Stimulated activated memory B cell treated with anti-CD40 and anti-IgM and Interleukin-4, amounts not matched to agents 10 μg/mL and 1 μg/mL and 100 μg/mL, for 72 hours (primary cell): ENCODE results near the gene LDLRAD2.

Source experiments
- ATAC-seq: fragments of 150-1000 bp; cut with Tn5 transposase; 2 replicates; pipeline ENCODE4 v1.10.0; 2021
- H3K27ac Mint-ChIP-seq: one replicate; pipeline ENCODE4 v1.8.0; 2022; ENCODE audit warnings: mild to moderate bottlenecking, mixed read lengths
- H3K27me3 Mint-ChIP-seq: one replicate; pipeline ENCODE4 v1.8.0; 2022; ENCODE audit warnings: mixed read lengths
- H3K36me3 Mint-ChIP-seq: one replicate; pipeline ENCODE4 v1.8.0; 2022; ENCODE audit warnings: mixed read lengths
- H3K4me1 Mint-ChIP-seq: one replicate; pipeline ENCODE4 v1.8.0; 2022; ENCODE audit warnings: mixed read lengths
- H3K4me3 Mint-ChIP-seq: one replicate; pipeline ENCODE4 v1.8.0; 2022; ENCODE audit warnings: mild to moderate bottlenecking, moderate library complexity, mixed read lengths
- H3K9me3 Mint-ChIP-seq: one replicate; pipeline ENCODE4 v1.8.0; 2022; ENCODE audit warnings: mixed read lengths

Gene LDLRAD2

DNA sequence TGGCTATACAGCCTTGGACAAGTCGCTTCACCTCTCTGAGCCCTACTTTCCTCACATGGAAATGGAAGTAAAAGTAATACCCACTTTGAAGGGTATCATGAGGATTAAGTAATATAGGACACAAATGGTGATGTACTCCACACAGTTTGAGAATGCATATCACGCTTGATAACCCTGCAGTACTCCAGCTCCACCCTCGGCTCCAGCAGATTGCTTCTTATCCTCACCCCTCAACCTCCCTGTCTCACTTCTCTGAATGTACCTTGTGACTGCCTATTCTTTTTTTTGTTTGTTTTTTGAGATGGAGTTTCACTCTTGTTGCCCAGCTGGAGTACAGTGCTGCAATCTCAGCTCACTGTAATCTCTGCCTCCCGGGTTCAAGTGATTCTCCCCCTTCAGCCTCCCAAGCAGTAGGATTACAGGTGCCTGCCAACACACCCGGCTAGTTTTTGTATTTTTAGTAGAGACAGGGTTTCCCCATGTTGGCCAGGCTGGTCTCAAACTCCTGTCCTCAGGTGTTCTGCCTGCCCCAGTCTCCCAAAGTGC is 55.5 kb downstream of the LDLRAD2 start:
- Mint-ChIP-seq H3K27me3 (peaks cover 9% of the 10 kb centered on the region), H3K4me1 (peaks cover 31% of the 10 kb centered on the region), H3K27ac (peak overlapping the region; percentile 54), H3K4me3 (no peak overlapping the region), H3K36me3 (no peaks in the 10 kb centered on the region), H3K9me3 (no peaks in the 10 kb centered on the region)
- no peak for ATAC-seq

DNA sequence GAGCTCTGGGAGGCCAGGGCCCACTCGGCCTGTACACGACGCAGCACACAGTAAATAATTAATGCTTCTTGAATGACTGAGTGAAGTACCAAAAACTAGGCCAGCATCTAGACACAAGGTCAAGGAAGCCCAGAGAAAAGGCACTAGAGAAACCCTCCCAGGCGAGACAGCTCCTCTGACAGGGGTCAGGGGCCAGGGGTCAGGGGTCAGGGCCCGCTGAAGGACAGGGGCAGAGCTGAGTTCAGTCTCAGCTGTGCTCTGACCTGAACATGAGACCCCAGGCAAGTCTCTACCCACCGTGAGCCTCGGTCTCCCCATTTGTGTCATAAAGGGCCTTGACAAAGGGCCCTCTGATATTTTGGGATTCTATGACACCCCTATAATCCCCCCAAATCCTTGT is 56.4 kb downstream of the LDLRAD2 start:
- H3K27ac Mint-ChIP-seq, result peak overlapping the region; percentile 54
- peaks cover 31% of the 10 kb centered on the region for H3K4me1 Mint-ChIP-seq

DNA sequence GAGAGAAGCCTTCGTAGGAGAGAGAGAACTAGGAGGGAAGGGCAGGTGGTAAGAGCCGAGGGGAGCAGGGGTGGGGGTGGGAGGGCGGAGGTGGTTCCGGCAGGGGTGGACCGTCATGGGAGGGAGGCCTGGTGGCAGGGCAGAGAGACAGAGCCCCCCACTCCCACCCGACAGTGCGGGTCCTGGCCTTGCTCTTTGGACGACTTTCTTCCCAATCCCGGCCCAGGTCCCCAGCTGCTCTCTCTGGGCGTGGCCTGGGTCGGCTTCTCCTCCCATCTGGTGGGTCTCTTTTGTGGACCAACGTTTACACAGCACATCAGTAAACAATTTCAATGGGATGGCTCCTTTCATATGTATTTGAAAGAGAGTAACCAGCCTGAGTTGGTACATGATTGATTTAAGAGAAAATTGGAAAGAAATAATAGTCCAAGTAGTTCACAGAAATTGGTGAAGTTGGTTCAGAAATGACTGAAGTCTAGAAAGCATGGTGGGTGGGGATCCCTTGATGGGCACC is 56.9 kb downstream of the LDLRAD2 start:
- H3K4me3 Mint-ChIP-seq, result no peak overlapping the region
- H3K36me3 Mint-ChIP-seq, result no peaks in the 10 kb centered on the region
- no peaks in the 10 kb centered on the region for H3K9me3 Mint-ChIP-seq
- H3K4me1 Mint-ChIP-seq, result peaks cover 31% of the 10 kb centered on the region
- peaks cover 20% of the 10 kb centered on the region for H3K27me3 Mint-ChIP-seq
- no peak for ATAC-seq
- H3K27ac Mint-ChIP-seq, result peak overlapping the region; percentile 47

More for the DNA sequence above, 56.4 kb downstream of the LDLRAD2 start:
- Mint-ChIP-seq H3K27me3 (peaks cover 15% of the 10 kb centered on the region), H3K4me3 (no peak overlapping the region), H3K36me3 (no peaks in the 10 kb centered on the region), H3K9me3 (no peaks in the 10 kb centered on the region)
- ATAC-seq, result no peak

DNA sequence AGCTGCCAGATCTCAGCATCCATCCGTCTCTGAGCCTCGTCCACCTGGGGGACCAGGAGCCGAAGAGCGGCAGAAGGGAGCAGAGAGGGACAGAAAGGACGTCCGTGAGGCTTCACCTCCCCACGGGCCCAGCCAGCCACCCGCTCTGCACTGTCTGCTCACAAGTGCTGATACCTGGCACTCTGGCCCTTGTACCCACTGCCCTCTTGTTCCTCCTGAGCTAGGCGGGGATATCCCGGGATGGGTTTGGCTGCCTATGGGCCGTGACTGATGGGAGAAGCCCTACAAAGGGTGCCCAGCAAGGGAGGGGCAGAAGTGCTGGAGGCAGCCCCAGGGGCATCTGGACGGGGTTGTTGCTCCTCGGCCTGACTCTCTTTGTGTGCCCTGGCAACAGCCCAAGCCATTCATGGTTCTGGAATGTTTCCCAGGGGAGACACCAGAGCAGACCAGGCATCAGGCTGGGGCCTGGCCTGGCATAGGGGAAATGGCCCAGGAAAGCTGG is 57.6 kb downstream of the LDLRAD2 start:
- Mint-ChIP-seq H3K27ac (peak overlapping the region; percentile 47), H3K9me3 (no peaks in the 10 kb centered on the region), H3K4me3 (no peak overlapping the region), H3K36me3 (no peaks in the 10 kb centered on the region), H3K27me3 (peaks cover 24% of the 10 kb centered on the region), H3K4me1 (peaks cover 31% of the 10 kb centered on the region)
- ATAC-seq, result no peak

DNA sequence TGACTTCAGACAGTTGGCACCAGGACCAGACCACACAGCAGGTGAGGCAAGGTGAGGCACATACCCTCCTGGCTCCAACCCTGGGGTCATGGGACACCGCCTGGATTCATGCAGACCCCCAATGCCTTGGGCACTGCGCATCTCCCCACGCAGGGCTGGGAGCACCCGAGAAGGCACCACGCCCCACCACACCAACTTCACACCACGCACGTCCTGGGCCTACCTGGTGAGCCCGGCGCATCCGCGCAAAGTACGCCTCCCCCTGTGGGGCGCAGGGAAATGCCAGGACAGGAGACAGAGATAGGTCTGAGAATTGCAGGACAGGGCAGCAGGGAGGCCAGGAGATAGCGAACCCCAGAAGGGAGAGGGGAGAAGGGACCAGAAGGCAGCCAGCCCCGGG is 58.5 kb downstream of the LDLRAD2 start:
- no peak for ATAC-seq
- Mint-ChIP-seq H3K27ac (no peak overlapping the region), H3K36me3 (no peaks in the 10 kb centered on the region)

DNA sequence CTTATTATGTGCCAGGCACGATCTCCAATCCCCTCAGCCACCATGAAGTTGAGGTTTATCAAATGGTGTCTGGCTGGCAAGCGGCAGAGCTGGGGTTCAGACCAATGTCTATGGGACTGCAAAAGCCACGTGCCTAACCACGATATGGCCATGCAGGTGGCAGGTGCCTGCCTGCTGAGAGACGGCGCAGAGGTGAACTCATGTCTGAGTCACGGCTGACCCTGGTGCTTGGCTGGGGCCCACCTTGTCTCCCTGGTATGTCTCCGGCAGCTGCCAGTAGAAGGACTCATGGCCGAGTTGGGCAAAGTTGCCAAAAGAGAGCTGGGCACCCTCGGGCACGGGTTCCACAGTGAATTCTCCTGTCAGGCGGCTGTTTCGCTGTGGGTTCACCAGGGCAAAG is 59.9 kb downstream of the LDLRAD2 start:
- H3K4me3 Mint-ChIP-seq, result no peak overlapping the region
- ATAC-seq, result no peak
- H3K27ac Mint-ChIP-seq, result peak overlapping the region; percentile 36

More for the DNA sequence above, 58.5 kb downstream of the LDLRAD2 start:
- H3K4me3 Mint-ChIP-seq, result no peak overlapping the region
- H3K9me3 Mint-ChIP-seq, result no peaks in the 10 kb centered on the region
- H3K27me3 Mint-ChIP-seq, result peaks cover 24% of the 10 kb centered on the region
- H3K4me1 Mint-ChIP-seq, result peaks cover 27% of the 10 kb centered on the region

DNA sequence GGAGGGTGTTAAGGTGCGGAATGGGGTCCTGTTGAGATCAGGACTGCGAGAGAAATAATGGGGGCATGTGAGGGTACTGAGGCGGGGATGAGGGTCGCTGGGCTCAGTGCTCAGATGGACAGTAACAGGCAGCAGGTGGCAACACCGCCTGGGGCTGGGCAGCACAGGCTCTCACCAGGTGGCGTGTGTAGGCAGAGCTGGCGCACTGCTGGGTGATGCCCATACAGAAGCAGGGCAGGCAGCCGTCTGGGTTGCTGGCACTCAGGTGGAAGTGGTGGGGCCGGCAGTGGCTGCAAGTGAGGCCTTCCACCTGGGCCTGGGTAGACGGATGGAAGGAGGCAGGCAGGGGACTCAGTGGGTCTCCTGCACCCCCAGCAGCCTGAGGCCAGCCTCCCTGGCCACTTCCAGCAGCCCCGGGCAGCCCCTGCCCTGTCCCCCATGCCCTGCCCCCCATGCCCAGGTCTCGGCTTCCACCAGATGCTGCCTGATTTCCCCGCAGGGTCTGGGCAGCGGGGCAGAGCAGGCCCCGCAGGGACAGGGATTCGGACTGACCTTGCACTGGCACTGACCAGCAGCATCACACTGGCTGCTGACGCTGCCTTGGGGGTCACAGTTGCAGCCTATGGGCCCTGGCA is 60.5 kb downstream of the LDLRAD2 start:
- no peak overlapping the region for H3K4me3 Mint-ChIP-seq
- H3K27me3 Mint-ChIP-seq, result peaks cover 24% of the 10 kb centered on the region
- ATAC-seq, result no peak
- H3K9me3 Mint-ChIP-seq, result no peaks in the 10 kb centered on the region
- H3K36me3 Mint-ChIP-seq, result no peaks in the 10 kb centered on the region
- H3K4me1 Mint-ChIP-seq, result peaks cover 12% of the 10 kb centered on the region
- H3K27ac Mint-ChIP-seq, result peak overlapping the region; percentile 36

More for the DNA sequence above, 59.9 kb downstream of the LDLRAD2 start:
- Mint-ChIP-seq H3K9me3 (no peaks in the 10 kb centered on the region), H3K36me3 (no peaks in the 10 kb centered on the region), H3K4me1 (peaks cover 15% of the 10 kb centered on the region), H3K27me3 (peaks cover 24% of the 10 kb centered on the region)

DNA sequence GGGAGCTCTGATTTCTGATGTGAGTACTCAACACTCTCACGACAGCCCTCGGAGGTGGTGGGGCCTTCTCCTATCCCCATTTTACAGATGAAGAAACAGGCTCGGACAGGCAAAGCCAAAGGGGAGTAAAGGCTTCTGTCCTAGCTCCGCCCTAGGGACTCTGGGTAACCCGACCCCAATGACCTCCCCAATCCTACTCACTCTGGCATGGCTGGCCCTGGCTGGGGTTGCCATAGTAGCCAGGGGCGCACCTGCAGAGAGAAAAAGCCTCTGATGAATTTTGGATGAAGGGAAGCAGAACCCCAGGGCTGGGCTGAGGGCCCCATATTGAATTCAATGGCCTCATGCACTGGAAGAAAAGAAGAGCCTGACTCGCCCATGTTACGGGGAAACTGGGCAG is 61.1 kb downstream of the LDLRAD2 start:
- ATAC-seq, result no peak
- H3K4me3 Mint-ChIP-seq, result no peak overlapping the region
- H3K27ac Mint-ChIP-seq, result no peak overlapping the region

DNA sequence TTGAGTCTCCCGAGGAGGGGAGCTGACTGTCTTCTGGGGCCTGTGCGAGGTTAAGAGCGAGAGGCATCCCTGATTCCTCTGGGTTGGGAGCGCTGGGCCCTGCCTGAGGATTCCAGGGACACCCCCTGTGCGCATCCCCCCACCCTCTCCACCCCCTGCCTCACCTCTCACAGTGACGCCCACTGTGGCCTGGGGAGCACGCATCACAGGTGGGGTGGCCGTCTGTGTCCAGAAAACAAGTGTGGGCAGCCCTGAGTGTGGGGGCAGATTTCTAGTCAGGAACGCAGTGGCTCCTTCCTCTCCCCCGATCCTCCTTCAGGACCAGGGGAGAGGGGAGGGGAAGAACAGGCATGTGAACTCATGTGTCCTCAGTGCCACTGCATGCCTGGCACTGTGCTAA is 61.7 kb downstream of the LDLRAD2 start:
- Mint-ChIP-seq H3K9me3 (no peaks in the 10 kb centered on the region), H3K36me3 (no peaks in the 10 kb centered on the region), H3K27ac (no peak overlapping the region), H3K4me3 (no peak overlapping the region), H3K4me1 (peaks cover 8% of the 10 kb centered on the region), H3K27me3 (peaks cover 24% of the 10 kb centered on the region)
- ATAC-seq, result no peak

More for the DNA sequence above, 61.1 kb downstream of the LDLRAD2 start:
- H3K36me3 Mint-ChIP-seq, result no peaks in the 10 kb centered on the region
- H3K27me3 Mint-ChIP-seq, result peaks cover 24% of the 10 kb centered on the region
- H3K4me1 Mint-ChIP-seq, result peaks cover 8% of the 10 kb centered on the region
- H3K9me3 Mint-ChIP-seq, result no peaks in the 10 kb centered on the region

DNA sequence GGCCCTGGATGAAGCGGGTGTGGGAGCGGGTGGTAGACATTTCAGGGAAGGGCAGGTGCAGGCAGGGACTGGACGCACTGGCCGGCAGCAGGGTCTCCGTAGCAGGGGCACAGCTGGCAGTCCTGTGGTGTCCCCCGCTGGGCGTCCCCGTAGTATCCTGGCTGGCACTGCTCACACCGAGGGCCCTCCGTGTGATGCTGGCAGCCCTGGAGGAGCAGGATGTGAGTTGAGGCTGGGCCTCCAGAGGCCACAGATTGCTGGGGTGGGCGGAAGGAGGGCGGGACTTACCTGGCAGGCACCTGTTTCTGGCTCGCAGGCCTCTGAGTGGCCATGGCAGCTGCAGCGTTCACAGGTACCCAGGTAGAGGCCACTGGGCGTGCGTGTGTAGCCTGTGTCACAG is 62.3 kb downstream of the LDLRAD2 start:
- ATAC-seq, result no peak
- H3K9me3 Mint-ChIP-seq, result no peaks in the 10 kb centered on the region
- H3K4me1 Mint-ChIP-seq, result peaks cover 8% of the 10 kb centered on the region
- H3K27me3 Mint-ChIP-seq, result peaks cover 24% of the 10 kb centered on the region
- no peak overlapping the region for H3K4me3 Mint-ChIP-seq
- no peak overlapping the region for H3K27ac Mint-ChIP-seq
- no peaks in the 10 kb centered on the region for H3K36me3 Mint-ChIP-seq
